ENCODE measurements around the gene AFF1. TPM values are rescaled to one million over a fixed set of nuclear protein-coding genes. Genes with fewer than 3 reads are reported as not detected.
"Not testable (repeated sequence)": the region's sequence is repeated elsewhere in the genome, so short reads cannot be mapped to it uniquely, and the experiment has no call there.

The AFF1 gene
- total RNA-seq, 2 donors from 2014 or later, result 43.2 to 56.2 TPM

DNA sequence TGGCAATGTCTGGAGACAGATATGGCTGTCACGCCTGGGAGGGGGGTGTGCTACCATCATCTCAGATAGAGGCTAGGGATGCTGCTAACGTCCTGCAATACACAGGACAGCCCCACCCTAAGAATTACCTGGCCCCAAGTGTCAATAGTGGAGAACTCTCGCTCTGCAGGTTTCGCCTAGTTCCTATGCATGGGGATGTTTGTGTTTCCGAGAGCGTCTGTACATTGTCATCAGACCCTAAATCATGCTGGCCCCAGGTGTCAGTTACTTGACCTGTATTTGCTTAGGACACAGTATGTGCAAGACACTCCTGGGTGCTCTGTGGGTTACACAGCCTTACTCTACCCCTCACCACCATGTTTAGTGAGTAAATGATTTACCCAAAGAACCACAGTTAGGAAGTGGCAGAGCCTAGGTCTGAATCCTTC, 90.8 kb downstream of the AFF1 start:
- H3K9me3 Mint-ChIP-seq, result no peaks in the 10 kb centered on the region
- H3K27ac Mint-ChIP-seq, result no peak overlapping the region
- no peaks in the 10 kb centered on the region for H3K36me3 Mint-ChIP-seq
- peaks cover 33 to 36% of the 10 kb centered on the region in 2 donors for H3K4me1 Mint-ChIP-seq (ENCODE audit: low read depth in 2 of 2)
- DNase-seq (ENCODE audit: low spot score) (no peak), ATAC-seq (no peak)
- no peaks in the 10 kb centered on the region for H3K27me3 Mint-ChIP-seq
- no peak overlapping the region for H3K4me3 Mint-ChIP-seq

- no peak overlapping the region for H3K4me3 Mint-ChIP-seq
- H3K27me3 Mint-ChIP-seq, result no peaks in the 10 kb centered on the region
- H3K9me3 Mint-ChIP-seq, result no peaks in the 10 kb centered on the region
- no peak overlapping the region for H3K27ac Mint-ChIP-seq
- no peaks in the 10 kb centered on the region for H3K36me3 Mint-ChIP-seq
- peaks cover 29 to 30% of the 10 kb centered on the region in 2 donors for H3K4me1 Mint-ChIP-seq (ENCODE audit: low read depth in 2 of 2)
- ATAC-seq (no peak), DNase-seq (ENCODE audit: low spot score) (no peak)
These were observed 92.1 kb downstream of the AFF1 start for GRCh38 chr4:87026800-87027495.

- H3K9me3 Mint-ChIP-seq, result no peaks in the 10 kb centered on the region
- H3K27ac Mint-ChIP-seq, result no peak overlapping the region
- no peak for ATAC-seq
These were observed 94.5 kb downstream of the AFF1 start for GRCh38 chr4:87029356-87029755.

DNA sequence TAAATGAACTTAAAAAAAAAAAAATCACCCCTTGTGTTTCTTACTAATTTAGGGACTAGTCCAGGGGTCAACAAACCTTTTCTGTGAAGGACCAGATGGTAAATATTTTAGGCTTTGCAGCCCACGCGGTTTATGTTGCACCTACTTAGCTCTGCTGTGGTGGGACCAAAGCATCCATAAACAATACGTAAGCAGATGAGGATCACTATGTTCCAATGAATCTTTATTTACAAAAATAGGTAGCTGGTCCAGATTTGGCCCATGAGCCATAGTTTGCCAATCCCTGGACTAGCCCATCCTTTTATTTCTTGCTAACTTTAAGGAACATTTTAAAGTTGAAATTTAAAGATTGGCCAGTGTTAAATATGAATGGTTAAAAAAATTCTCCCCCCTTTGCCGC, 95.3 kb downstream of the AFF1 start:
- Mint-ChIP-seq H3K27me3 (no peaks in the 10 kb centered on the region), H3K27ac (no peak overlapping the region), H3K4me3 (no peak overlapping the region), H3K9me3 (no peaks in the 10 kb centered on the region), H3K36me3 (no peaks in the 10 kb centered on the region), H3K4me1 (ENCODE audit: low read depth in 2 of 2) (peaks cover 25 to 26% of the 10 kb centered on the region in 2 donors)
- DNase-seq (ENCODE audit: low spot score) (no peak), ATAC-seq (no peak)

More at GRCh38 chr4:87029356-87029755, 94.5 kb downstream of the AFF1 start:
- H3K36me3 Mint-ChIP-seq, result no peaks in the 10 kb centered on the region
- no peaks in the 10 kb centered on the region for H3K27me3 Mint-ChIP-seq
- H3K4me3 Mint-ChIP-seq, result no peak overlapping the region
- H3K4me1 Mint-ChIP-seq (ENCODE audit: low read depth in 2 of 2), result peaks cover 20 to 22% of the 10 kb centered on the region in 2 donors
- no peak for DNase-seq (ENCODE audit: low spot score)

DNA sequence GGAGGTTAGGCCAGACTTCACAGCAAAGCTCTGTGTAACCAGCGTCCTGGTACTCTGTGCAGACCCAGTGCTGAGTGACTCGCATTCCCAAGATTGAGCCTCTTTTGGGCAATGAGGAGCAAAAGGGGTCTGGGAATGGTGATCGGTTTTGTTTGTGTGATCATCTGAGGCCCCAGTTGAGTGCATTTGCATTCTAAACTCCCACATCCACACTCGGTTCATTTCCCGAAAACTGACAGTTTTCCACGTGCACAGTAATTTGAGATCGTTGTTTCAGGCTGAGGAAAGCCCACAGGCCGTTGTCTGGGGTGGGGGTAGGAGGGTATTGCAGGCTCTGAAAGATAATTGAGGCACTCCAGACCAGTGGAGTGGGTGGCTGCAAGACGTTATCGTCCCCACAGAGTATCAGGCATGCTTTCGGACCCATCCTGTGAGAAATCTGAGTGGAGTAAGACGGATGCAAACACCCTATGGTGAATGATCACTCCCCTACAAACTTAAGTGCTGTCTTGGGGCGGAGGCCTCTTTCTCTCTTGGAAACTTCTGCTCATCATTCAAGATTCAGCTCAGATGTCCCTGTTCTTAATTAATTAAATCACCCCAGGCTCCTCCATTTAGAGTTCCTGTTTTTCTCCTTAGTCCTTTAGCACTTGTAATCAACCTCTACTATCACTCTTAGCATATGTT, 96.1 kb downstream of the AFF1 start:
- Mint-ChIP-seq H3K4me3 (no peak overlapping the region), H3K27me3 (no peaks in the 10 kb centered on the region), H3K27ac (no peak overlapping the region), H3K36me3 (no peaks in the 10 kb centered on the region), H3K9me3 (no peaks in the 10 kb centered on the region), H3K4me1 (ENCODE audit: low read depth in 2 of 2) (peaks cover 25 to 29% of the 10 kb centered on the region in 2 donors)
- DNase-seq (ENCODE audit: low spot score) (no peak), ATAC-seq (no peak)

GRCh38 chr4:87031920-87032319, 97.1 kb downstream of the AFF1 start:
- H3K4me1 Mint-ChIP-seq (ENCODE audit: low read depth in 2 of 2), result peaks cover 24 to 32% of the 10 kb centered on the region in 2 donors
- H3K36me3 Mint-ChIP-seq, result no peaks in the 10 kb centered on the region
- H3K27ac Mint-ChIP-seq, result no peak overlapping the region
- H3K9me3 Mint-ChIP-seq, result no peaks in the 10 kb centered on the region
- H3K4me3 Mint-ChIP-seq, result no peak overlapping the region
- DNase-seq (ENCODE audit: low spot score) (no peak), ATAC-seq (no peak)
- no peaks in the 10 kb centered on the region for H3K27me3 Mint-ChIP-seq

- ATAC-seq, result no peak
- no peak overlapping the region for H3K27ac Mint-ChIP-seq
These were observed 98.2 kb downstream of the AFF1 start for GRCh38 chr4:87032884-87033533.

DNA sequence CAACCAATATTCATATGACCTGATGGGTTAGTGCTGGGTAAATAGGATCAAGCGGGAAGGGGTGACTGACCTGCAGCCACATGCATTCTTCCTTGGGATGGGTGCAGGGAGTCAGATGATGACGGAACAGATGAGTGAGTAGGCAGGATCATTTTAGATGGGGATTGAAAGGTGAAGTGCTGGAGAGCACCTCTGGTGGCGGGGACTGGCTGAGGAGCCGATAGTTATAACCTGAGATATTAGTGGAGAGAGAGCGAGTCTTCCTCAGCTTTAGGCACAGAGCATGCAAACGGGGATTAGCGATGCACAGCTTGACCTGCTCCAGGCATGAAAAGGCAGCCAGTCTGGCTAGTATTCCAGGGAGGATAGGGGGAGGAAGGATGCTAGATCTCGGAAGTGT, 99.1 kb downstream of the AFF1 start:
- H3K36me3 Mint-ChIP-seq, result no peaks in the 10 kb centered on the region
- ATAC-seq, result no peak
- DNase-seq (ENCODE audit: low spot score), result no peak
- H3K9me3 Mint-ChIP-seq, result no peaks in the 10 kb centered on the region
- H3K4me3 Mint-ChIP-seq, result no peak overlapping the region
- H3K4me1 Mint-ChIP-seq (ENCODE audit: low read depth in 2 of 2), result peaks cover 35 to 36% of the 10 kb centered on the region in 2 donors
- H3K27me3 Mint-ChIP-seq, result no peaks in the 10 kb centered on the region
- no peak overlapping the region for H3K27ac Mint-ChIP-seq

More at GRCh38 chr4:87032884-87033533, 98.2 kb downstream of the AFF1 start:
- DNase-seq (ENCODE audit: low spot score), result no peak
- H3K9me3 Mint-ChIP-seq, result no peaks in the 10 kb centered on the region
- no peaks in the 10 kb centered on the region for H3K36me3 Mint-ChIP-seq
- H3K4me3 Mint-ChIP-seq, result no peak overlapping the region
- no peaks in the 10 kb centered on the region for H3K27me3 Mint-ChIP-seq
- H3K4me1 Mint-ChIP-seq (ENCODE audit: low read depth in 2 of 2), result peaks cover 28 to 29% of the 10 kb centered on the region in 2 donors

- Mint-ChIP-seq H3K9me3 (no peaks in the 10 kb centered on the region), H3K27me3 (no peaks in the 10 kb centered on the region)
- no peak for ATAC-seq
These were observed 99.7 kb downstream of the AFF1 start for GRCh38 chr4:87034527-87034926.

DNA sequence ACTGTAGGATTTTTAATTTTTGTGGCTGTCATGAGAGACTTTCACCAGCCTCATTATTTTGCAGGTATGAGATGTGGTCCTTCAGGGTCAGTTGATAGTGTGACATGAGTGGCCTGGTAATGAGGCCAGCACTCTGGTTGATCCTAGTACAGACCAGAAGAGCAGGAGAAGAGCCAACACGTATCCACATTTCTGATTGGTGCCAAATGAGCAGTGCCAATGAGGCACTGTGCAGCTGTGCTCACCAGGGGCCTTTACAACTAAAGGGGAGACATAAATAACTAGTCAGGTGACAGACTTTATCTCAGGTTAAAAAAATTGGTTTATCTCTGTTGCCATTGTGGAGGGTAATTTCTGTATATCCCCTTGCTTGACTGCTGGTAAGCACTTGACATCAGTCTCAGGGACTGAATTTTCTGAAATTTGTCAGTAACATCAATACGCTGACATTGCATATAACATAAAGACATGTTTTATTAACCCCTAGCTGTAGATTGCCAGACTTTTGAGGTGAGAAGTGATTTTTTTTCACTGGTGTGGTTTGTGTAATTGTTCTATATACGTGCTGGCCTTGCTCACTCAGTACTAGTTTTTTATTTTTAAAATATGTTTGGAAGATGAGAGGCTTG, 101.2 kb downstream of the AFF1 start:
- Mint-ChIP-seq H3K36me3 (no peaks in the 10 kb centered on the region), H3K4me1 (ENCODE audit: low read depth in 2 of 2) (peaks cover 34 to 41% of the 10 kb centered on the region in 2 donors), H3K4me3 (no peak overlapping the region), H3K27ac (no peak overlapping the region), H3K9me3 (no peaks in the 10 kb centered on the region), H3K27me3 (no peaks in the 10 kb centered on the region)
- ATAC-seq, result no peak
- DNase-seq (ENCODE audit: low spot score), result no peak

More at GRCh38 chr4:87034527-87034926, 99.7 kb downstream of the AFF1 start:
- no peak for DNase-seq (ENCODE audit: low spot score)
- Mint-ChIP-seq H3K4me3 (no peak overlapping the region), H3K36me3 (no peaks in the 10 kb centered on the region), H3K27ac (peak overlapping the region in 1 of 2 donors; percentile 45), H3K4me1 (ENCODE audit: low read depth in 2 of 2) (peaks cover 34 to 41% of the 10 kb centered on the region in 2 donors)

GRCh38 chr4:87036713-87037112, 101.9 kb downstream of the AFF1 start:
- Mint-ChIP-seq H3K27ac (no peak overlapping the region), H3K4me1 (ENCODE audit: low read depth in 2 of 2) (peaks cover 41 to 47% of the 10 kb centered on the region in 2 donors), H3K36me3 (no peaks in the 10 kb centered on the region), H3K9me3 (no peaks in the 10 kb centered on the region), H3K27me3 (no peaks in the 10 kb centered on the region), H3K4me3 (no peak overlapping the region)
- DNase-seq (ENCODE audit: low spot score), result no peak
- no peak for ATAC-seq

DNA sequence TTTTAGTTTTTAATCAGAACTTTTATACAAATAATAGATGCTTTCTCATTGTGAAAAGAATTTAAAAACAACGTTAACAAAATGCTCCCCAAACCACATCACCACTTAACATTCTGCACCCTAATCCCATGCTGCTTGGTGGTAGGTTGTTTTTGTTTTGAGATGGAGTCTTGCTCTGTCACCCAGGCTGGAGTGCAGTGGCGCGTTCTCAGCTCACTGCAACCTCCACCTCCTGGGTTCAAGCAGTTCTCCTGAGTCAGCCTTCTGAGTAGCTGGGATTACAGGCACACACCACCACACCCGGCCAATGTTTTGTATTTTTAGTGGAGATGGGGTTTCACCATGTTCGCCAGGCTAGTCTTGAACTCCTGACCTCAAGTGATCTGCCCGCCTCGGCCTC, 102.4 kb downstream of the AFF1 start:
- DNase-seq (ENCODE audit: low spot score); H3K27me3 Mint-ChIP-seq; ATAC-seq; H3K27ac Mint-ChIP-seq; H3K4me3 Mint-ChIP-seq; H3K9me3 Mint-ChIP-seq; H3K36me3 Mint-ChIP-seq: not testable (repeated sequence)
- H3K4me1 Mint-ChIP-seq (ENCODE audit: low read depth in 2 of 2), result peaks cover 45 to 52% of the 10 kb centered on the region in 2 donors

- DNase-seq (ENCODE audit: low spot score) (no peak), ATAC-seq (no peak)
- H3K4me1 Mint-ChIP-seq (ENCODE audit: low read depth in 2 of 2), result peaks cover 46 to 55% of the 10 kb centered on the region in 2 donors
- no peaks in the 10 kb centered on the region for H3K36me3 Mint-ChIP-seq
- H3K27ac Mint-ChIP-seq, result peak overlapping the region in 1 of 2 donors; percentile 42
- no peak overlapping the region for H3K4me3 Mint-ChIP-seq
- no peaks in the 10 kb centered on the region for H3K9me3 Mint-ChIP-seq
- H3K27me3 Mint-ChIP-seq, result no peaks in the 10 kb centered on the region
These were observed 103.0 kb downstream of the AFF1 start for GRCh38 chr4:87037671-87038334.

Measured in natural killer cell treated with Interleukin-12 subunit alpha and Interleukin-12 subunit beta and Interleukin-15 and Interleukin-18, amount 100 ng/mL, for 72 hours (primary cell).